Thoracic aorta (tissue), 2 donors: ENCODE results near the gene FANCC. TPM values are rescaled to one million over a fixed set of nuclear protein-coding genes. Genes with fewer than 3 reads are reported as not detected.

Experiments used
- total RNA-seq, 2 donors: library from RNA; depleted of rRNA; stranded (reverse); fragments of >200 nt; gene quantifications; one replicate each; pipeline versions ENCODE4 v1.1.0 to v1.2.3, GENCODE V29; 2016

FANCC gene
- total RNA-seq, 2 donors from 2014 or later: 5.7 to 9.6 TPM

Other genes starting within 250 kb of the FANCC start
- 10 to 100 TPM; 12.6 to 19.2 TPM for gene PTCH1, start 199.3 kb upstream of the FANCC start, total RNA-seq